GM19193 (cell line): ENCODE measurements around the gene ACR.

Experiments used
- POLR2A ChIP-seq: IDR thresholded peaks from 4 replicates; pipeline ENCODE4 v1.6.1; 2011; ENCODE audit not compliant: insufficient read depth, insufficient read length; ENCODE audit errors: extremely low read depth

The ACR gene

DNA sequence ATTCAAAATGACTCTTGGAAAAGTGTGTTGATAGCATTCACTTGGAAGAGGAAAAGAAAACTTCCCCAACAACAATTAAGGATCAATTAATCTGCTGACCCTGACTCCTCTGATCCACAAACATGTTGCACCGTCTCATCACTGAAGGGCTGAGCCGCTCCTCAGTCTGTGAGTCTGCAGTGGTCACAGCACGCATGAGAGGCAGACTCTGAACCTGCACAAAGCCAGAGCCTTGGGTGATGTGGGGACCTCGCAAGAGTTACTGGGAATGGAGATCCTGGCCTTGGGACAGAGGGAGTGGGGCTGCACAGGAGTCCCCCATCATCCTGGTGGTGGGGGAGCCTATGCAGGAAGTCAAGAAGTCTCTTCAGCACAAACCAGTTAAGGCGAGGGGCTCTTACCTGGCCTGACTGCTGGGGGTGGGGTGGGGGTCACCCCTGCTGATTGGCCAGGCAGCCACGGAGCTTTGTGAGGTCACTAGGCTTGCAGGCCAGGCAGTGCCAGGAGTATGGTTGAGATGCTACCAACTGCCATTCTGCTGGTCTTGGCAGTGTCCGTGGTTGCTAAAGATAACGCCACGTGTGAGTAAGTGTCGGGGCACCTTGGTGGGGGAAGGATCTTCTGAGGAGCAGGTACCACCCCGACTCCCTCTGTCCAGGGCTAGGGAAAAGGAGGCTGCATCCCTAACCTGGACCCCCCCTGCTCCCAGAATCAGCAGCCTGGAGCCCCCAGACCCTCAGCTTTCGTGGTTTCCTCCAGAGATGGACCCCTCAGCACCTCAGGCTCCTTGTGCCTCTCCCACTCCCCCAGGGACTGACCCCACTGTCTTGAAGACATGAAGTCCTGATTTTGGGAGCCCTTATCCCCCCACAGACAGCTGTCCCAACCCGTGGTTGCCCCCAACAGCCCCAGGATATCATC lies at the start of gene ACR:
ACR (plus strand) TSS at position 477 of the 921 bp plus-strand sequence; CDS start at position 509, 32 bp downstream.
- no peak for TF ChIP-seq POLR2A

DNA sequence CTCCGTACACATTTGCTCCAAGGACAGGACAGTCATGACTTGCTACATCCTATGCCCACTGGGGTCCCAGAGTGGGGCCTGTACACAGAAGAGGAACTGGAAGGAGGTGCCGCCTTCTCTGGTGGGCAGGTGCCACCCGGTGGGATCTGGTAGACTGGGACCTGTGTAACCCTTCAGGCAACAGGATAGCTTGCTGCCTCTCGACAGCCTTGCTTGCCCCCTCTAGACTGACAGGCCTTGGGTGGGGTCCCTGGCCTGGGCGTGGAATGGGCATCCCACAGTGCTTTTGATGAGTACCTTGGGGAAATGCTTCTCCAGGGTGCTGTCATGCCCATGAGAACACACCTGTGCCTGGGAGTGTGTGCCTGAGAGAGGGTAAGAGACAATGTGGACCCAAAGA lies 49.6 kb upstream of the ACR start:
- no peak for TF ChIP-seq POLR2A

DNA sequence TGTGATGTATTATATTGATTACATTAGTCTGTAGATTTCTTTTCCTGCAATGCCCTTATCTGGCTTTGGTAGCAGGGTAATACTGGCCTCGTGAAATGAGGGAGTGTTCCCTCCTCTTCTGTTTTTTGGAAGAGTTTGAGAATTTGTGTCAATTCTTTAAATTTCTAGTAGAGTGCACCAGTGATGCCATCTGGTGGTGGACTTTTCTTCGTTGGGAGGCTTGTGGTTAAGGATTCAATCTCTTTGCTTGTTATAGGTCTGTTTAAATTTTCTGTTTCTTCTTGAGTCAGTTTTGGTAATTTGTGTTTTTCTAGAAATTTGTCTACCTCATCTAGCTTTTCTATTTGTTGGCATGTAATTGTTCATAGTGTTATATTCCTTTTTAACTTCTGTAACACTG lies 46.5 kb upstream of the ACR start:
- no peak for TF ChIP-seq POLR2A

DNA sequence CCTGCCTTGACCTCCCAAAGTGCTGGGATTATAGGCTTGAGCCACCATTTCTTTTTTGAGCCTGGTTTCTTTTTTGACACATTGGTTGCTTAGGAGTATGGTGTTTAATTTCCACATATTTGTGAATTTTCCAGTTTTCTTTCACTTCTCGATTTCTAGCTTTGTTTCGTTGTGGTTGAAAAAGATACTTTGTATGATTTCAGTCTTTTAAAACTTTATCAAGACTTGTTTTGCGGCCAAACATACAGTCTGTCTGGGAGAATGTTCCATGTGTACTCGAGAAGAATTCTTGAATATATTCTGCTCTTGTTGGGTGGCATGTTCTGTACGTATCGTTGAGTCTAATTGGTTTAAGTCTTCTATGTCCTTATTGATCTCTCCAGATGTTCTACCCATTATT lies 44.5 kb upstream of the ACR start:
- no peak for TF ChIP-seq POLR2A

DNA sequence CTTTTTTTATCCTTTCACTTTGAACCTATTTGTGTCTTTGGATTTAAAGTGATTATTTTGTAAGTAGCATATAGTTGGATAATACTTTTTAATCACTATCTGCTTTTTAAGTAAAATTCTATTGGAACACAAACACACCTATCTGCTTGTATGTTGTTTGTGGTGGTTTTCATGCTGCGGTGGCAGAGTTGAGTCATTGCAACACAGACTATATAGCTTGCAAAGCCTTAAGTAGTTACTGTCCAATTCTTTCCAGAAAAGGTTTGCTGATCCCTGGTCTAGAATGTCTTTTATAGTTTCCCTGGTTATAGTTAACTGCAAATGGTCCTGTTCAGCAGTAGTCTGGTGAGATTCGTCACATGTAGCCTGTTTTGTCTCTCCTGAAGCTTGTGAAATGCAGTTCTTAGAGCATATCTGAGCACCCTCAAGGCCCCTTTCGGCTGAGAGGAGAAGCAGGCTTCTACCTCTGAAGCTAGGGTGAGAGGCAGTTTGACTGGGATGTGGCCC lies 43.9 kb upstream of the ACR start:
- TF ChIP-seq POLR2A = no peak

DNA sequence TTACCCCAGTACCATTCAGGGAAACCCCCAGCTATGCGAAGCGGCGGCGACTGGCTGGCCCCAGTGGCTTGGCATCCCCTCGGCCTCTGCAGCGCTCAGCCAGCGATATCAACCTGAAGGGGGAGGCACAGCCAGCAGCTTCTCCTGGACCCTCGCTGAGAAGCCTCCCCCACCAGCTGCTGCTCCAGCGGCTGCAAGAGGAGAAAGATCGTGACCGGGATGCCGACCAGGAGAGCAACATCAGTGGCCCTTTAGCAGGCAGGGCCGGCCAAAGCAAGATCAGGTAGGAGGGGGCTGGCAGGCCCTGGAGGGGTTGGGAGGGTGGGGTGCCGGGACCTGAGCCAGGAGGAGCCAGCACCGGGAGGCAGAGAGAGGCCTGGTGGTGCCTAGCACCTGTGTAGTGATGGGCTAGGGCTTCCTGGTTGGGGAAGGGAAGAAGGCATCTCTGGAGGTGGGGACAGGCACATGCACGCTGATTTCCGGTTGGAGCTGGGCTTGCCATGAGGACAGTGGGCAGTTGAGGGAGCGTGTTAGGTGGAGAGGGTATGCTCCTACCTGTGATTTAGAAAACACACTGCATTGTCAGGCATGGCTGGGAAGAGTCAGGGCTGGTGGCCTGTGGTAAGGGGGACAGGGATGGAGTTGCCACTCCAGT lies 43.1 kb upstream of the ACR start:
- TF ChIP-seq POLR2A = no peak

DNA sequence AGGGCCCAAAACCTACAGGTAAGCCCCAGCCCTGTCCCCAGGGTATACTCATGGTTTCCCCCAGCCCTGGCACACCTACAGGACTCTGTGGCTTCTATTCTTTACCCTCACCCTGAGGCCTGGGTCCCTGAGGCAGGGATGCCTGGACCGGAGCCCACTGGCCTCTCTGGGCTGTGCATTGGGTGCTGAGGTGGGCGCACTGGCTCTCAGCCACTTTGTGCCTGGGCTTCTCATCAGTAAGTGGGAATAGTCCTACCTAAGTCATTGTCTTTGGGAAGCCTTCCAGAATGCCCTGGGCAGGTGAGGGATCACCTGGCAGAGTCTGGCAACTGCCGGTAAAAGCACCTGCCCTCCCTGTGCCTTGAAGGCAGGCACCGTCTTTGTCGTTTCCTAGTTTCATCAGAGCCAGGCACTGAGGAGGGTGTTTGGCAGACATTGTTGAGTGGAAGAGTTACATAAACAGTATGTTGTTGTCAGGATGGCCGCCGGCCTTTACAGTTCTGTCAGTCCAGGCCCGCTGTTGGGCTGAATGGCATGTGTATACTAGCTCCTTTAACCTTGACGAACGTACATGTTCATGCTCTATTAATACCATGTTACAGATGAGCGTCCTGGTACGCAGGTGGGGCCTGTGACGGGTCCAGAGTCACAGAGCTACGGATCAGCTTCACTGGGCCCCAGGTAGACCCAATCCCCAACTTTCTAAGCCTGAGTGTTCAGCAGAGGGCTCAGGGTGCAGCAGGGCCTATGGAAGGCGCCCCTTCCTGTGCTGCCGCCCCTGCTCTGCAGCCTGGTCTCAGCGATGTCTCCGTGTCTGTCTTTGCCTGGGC lies 42.4 kb upstream of the ACR start:
- TF ChIP-seq POLR2A = no peak

DNA sequence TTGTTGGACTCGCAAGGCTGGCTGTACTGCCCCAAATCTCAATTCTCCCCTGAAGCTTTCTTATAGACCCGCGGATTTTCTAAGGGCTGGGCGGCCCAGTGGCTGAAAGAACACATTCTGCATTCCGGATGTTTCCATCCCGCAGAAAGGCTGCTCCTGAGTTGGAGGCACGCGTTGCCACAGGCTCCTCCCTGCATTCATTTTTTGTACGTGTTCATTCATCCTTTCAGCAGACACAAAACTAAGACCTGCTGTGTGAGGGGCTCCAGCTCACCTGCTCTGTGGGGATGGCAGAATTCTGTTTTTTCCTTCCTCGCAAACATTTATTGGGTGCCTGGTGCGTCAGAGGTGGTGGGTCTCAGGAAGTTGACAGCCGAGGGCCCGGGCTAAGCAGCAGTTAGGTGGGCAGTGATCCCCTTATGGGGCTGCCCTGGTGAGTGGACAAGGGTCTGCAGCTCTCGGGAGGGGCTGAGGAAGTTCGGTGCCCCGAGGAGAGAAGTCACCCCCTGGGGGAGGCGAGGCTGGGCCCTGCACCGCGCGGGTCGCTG lies 41.7 kb upstream of the ACR start:
- TF ChIP-seq POLR2A = no peak

DNA sequence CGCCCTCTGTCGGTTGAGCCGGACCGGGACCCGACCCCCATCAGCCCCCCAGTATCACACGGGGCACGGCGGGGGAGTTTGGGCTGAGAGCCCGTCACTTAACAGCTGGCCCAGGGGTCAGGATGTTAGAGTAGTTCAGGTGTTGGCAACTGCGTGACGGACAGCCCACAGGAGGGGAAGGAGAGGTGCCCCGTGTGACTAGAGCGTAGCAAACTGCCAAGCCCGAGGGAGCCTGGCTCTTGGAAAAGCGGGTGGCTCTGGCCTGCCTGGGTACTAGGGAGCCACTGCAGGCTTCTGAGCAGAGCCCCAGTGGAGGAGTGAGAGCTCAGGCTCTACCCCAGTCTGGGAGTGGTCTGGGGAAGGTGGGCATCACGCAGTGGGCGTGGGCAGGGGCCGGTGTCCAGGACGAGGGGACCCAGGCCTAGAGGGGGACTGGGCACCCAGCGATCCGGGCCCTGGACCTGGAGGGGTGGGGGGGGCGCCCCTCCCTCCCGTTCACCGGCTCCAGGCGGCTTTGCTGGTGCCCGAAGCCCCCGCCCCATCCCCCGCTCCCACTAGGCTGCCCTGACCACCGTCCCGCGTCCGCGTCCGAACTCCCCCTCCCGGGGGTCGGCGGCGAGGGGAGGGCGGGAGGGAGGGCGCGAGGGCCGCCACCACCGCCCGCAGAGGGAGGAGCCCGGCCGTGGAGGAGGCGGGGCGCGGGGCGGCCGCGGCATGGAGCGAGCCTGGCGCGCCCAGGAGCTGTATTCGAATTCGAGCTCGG lies 41.0 kb upstream of the ACR start:
- TF ChIP-seq POLR2A = no peak

DNA sequence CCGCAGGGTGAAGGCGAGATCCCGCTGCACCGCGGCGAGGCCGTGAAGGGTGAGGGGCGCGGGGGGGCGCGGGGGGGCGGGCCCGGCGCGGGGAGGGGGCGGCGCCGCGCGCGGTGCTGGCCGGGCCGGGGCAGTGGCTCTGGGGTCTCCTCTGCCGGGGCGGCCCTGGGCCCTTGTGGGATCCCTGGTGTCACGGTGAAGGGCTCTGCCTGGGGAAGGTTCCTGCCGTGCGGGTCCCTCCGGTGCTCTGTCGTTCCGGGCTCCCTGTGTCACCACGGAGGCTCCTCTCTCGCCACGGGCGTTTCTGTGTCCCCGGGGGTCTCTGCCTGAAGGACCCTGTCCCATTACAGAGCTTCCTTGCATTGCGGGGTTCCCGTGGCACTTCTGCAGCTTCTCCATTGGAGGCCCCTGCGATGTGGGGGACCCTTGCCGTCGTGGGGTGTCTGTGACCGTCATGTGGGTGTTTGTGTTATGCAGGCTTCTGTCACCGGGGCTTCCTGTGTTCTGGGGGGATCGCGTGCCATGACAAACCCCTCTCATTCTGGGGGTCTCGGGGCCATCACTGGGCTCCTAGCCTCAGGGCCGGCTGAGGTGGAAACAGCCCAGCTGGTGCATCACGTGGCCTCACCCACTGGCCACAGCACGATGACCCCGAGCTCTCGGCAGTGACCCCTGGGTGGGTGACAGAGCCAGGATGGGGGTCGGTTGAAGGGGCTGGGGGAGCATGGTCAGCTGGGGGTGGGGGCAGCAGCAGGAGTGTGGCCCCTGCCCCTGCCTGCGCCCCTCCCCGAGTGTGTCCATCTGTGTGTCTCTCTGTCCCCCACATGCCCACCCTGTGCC lies 40.1 kb upstream of the ACR start:
- no peak for TF ChIP-seq POLR2A

DNA sequence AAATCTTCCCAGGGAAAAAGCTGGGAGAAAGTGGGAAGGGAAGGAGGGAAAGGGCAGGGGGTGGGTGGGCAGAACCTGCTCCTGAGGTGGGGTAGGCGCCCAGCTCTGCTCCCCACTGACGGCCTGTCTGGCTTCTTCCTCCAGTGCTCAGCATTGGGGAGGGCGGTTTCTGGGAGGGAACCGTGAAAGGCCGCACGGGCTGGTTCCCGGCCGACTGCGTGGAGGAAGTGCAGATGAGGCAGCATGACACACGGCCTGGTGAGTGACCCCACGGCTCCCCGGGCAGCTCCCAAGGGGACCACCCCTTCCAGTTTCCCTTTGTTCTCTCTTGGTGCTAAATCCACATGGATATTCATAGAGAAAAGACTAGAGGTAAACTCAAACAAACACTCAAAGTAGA lies 39.5 kb upstream of the ACR start:
- TF ChIP-seq POLR2A = no peak

DNA sequence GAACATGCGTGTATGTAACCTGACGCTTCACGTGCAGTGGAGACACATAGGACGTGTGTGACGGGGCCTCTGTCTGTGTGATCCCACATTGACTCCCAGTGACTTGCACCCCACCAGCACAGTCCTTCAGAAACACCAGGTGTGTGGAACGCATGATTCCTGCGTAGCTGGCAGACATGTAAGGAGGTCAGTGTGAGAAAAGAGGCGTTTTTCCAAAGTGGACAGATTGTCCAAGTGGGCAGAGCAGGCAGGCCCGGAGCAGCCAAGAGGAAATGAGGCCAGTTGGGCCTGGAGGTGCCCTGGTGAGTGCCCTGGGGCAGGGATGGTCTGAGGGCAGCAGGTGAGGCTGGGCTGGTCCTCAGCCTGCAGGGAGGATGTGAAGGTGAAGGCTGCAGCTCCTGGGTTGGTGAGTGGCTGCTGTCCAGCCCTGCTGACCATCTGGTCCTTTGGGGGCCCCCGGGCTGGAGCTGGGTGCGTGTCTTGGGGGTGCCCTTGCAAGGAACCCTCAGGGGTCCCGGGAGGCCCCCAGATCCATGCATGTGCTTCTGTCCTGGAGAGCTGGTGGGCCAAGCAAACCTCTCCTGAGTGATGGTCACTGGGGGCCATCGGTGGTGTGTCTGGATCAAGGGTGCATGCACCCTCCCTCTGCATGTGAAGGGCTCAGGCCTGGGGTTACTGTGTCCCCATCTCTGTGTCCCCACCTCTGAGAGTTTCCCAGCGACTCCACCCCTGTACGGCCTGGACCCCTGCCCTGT lies 38.8 kb upstream of the ACR start:
- TF ChIP-seq POLR2A = no peak
